ENCODE measurements around the gene SULT1A3.

GRCh38 chr16:30180741-30181140, 18.3 kb upstream of the SULT1A3 start:
- TF ChIP-seq CTCF (IDR thresholded peaks at IDR 0.05; ENCODE audit: low read depth, low read length, poor library complexity, severe bottlenecking), result no peak
- TF ChIP-seq EZH2phosphoT487 (IDR thresholded peaks at IDR 0.05; ENCODE audit: borderline replicate concordance, low read length), result no peak

All from DOHH2 (cell line).